ENCODE measurements around the gene SYT3.
"Not testable (repeated sequence)": the region's sequence is repeated elsewhere in the genome, so short reads cannot be mapped to it uniquely, and the experiment has no call there.

Gene SYT3

DNA sequence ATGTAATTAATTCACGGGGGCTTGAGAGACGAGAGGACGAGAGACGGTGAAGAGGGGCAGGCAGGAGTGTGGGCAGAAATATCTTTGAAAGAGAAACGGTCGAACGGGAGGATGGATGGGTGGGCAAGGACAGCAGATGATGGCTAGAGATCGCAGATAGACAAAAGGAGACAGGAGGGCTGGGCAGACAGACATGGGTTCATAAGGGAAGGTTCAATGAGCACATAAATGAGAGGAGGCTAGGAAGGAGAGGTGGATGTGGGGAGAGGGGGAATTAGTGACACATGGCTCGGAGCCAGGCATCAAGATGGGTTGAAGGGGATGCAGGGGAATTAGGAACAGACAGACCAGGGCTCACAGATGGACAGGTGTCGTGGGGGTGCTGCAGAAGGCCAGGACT, 1.1 kb downstream of the SYT3 start:
- DNase-seq (ENCODE audit: low read depth), result no peak

DNA sequence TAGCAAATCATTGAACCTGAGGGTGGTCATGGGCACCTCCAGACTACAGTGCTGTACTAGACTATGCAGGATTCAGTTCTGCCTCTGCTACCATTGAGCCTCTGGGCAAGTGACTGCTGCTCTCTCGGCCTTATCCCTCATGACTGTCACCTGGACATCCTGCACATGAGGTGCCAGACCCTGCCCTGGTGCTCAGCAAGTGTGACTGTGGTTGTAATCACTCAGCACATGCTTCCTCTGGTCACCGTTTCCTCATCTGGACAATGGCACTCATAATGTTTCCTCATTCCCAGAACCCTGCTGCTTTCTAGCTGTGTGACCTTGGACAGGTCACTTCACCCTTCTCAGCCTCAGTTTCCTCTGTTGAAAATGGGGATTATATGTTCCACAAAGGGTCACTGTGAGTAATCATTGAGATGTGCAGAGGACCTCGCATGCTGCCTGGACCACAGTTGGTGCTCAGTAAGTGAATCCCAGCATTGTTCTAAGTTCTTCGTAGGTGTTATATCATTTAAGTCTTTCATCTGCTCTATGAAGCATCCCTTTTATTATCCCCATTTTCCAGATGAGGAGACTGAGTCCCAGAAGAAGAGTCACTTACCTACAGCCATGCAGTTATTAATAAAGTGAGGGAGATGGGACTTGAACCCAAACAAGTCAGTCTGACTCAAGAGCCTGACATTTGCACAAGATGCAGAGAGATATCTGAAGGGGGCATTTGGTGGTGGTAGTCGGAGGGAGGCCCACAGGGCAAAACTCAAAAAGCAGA, 3.2 kb downstream of the SYT3 start:
- no peak for DNase-seq (ENCODE audit: low read depth)

DNA sequence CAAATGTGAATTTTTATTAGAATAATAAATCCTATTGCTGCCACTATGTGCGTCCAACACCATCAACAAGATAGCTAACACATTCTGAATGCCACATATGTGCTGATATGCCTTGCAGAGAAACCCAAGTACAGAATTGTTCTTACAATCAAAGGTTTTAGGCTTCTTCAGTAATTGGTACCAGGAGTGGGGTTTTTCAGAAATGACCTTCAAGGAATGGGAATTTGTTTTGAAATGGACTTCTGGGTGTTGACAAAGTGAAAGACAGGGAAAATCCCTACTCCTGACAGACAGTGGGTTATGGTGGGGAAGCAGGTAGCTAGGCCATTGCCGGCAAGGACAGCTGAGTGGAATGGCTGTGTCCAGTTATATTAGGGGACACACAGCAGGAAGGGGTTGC, 5.7 kb downstream of the SYT3 start:
- DNase-seq (ENCODE audit: low read depth), result no peak

DNA sequence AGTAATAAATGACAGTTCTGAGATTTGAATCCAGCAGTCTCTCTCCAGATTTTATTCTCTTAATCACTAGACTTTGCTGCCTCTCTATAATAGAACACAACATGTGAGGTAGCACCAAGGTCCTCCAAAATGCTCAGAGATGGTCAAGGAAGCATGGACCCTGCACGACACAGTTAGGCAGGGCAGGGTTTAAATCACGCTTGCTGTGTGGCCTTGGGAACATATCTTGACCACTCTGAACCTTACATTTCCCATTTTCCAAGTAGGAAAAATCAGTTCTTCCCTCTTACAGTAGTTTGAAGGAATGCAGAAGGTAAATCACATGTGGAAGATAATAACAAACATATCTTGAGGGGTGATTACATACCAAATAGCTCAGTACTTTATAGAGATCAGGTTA, 6.3 kb downstream of the SYT3 start:
- DNase-seq (ENCODE audit: low read depth), result no peak

- no peak for DNase-seq (ENCODE audit: low read depth)
Observed at GRCh38 chr19:50632151-50632835, 7.4 kb downstream of the SYT3 start.

DNA sequence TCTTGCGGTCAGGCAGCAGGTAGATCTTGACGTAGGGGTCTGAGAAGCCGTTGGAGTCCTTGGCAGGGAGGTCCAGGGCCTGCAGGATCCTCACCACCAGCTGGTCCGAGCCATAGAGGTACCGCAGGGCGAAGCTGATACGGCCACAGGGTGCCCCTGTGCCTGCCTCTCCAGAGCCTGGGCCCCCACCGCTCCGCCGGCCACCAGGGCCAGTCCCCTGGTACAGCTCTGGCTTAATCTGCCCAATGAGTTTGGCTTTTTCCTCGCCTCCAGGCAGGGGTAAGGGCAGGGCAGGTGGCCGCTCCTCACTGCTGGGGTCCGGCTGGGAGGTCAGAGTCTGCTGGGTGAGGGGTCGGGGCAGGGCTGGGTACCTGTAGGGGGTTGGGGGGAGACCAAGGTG, 9.9 kb downstream of the SYT3 start:
- no peak for DNase-seq (ENCODE audit: low read depth)

DNA sequence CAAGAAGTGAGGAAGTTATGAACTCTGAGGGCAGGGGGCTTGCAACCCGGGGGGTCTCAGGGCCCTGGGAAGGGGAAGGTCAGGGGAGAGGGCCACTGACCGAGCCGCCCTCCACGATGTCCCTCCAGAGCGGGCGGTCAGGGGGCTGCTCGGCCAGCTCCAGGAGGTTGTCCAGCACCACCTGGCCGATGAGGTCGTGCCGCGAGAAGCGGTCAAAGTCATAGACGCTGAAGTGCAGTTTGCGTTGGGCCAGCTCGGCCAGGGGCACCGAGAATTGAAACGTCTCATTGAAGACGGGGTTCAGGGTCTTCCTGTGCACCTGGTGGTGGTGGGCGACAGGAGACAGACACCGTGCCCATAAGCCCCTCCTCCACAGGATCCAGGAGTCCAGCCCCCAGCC, 10.5 kb downstream of the SYT3 start:
- no peak for DNase-seq (ENCODE audit: low read depth)

DNA sequence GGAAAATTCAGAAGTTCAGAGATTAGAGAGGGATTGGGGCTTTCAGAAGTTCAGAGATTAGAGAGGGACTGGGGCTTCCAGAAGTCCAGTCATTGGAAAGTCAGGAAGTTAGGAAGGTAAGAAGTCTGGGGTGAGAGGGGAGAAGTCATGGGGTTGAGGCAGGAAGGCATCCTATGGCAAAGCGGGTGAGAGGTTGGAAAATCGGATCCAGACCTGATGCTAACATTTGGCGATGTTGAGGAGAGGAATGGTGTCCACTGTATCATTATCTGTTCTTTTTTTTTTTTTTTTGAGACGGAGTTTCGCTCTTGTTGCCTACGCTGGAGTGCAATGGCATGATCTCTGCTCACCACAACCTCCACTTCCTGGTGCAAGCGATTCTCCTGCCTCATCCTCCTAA, 11.1 kb downstream of the SYT3 start:
- DNase-seq (ENCODE audit: low read depth), result no peak

DNA sequence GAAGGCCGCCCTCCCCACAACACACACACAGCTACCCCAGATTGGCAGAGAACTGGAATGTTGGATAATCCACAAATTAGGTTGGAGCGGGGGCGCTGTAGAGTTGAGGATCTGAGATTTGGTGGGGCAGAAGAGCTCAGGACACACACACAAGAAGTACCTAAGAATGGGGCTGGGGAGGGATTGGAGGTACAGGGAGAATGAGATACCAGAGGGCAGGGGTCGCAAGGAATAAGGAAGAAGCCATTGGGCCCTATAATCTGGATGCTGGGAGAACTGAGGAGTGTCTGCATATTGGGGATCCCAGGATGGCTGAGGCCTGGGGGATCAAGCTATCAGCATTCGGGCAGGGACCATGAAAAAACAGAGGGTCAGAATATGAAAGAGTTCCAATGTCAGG, 11.5 kb downstream of the SYT3 start:
- DNase-seq (ENCODE audit: low read depth), result no peak

DNA sequence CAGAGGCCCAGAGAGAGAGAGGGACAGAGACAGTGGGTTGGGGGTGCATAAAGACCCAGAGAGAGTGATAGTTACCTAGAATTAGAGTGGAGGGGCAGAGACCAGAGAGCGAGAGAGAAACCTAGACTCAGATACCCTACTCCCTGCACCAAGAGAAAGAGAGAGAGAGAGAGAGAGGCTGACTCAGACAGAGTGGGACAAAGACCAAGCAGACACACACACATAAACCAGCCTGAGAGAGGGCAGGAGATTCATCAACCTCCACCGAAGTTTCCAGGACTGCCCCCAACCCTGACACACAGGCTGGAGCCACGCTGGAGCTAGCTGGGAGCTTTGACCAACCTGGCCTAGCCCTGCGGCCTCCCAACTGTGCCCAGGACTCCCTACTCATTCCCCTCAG, 12.9 kb downstream of the SYT3 start:
- no peak for DNase-seq (ENCODE audit: low read depth)

DNA sequence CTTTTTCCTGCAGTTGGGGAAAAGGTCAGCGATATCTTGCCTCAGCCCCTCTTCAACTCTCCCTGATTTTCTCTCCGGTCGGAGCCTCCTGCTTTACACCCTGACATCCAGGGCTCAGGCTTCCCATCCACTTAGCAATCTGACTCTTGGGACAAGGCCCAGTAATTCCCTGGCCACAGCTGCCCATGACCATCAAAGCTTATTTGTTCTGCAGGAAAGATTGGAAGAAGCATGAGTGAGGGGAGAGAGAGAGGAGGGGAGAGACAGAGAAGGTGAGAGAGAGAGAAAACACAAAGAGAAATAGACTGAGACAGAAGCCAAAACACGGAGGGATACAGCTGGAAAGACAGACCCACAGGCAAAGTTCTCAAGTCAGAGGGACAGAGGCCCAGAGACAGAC, 13.7 kb downstream of the SYT3 start:
- no peak for DNase-seq (ENCODE audit: low read depth)

DNA sequence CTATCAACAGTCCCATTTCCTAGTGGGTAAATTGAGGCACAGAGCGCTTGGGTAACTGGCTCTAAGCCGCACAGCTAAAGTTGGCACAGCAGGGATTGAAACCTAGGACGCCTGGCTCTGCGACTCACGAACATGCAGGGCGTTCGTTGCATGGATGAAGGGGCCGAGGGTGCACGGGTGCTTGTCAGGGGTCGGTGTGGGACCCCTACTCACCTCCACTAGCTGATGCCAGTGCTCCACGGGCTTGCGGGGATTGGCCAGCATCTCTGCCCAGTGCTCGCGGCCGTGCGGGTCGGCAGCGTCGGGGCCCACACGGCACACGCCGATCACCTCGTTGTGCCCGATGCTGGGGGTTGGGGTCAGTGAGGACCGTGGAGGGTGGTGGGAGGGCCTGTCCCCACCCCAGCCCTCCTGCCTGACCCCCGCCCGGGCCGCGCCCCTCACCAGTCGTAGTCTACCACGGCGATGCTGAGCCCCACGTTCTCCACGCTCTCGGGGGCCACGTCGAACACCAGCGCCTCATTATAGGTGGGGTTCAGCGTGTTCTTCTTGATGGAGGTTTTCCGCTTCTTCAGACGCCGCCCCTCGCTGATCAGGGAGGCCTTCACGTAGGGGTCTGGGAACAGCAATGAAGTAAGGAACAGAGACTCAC, 14.6 kb downstream of the SYT3 start:
- no peak for DNase-seq (ENCODE audit: low read depth)

DNA sequence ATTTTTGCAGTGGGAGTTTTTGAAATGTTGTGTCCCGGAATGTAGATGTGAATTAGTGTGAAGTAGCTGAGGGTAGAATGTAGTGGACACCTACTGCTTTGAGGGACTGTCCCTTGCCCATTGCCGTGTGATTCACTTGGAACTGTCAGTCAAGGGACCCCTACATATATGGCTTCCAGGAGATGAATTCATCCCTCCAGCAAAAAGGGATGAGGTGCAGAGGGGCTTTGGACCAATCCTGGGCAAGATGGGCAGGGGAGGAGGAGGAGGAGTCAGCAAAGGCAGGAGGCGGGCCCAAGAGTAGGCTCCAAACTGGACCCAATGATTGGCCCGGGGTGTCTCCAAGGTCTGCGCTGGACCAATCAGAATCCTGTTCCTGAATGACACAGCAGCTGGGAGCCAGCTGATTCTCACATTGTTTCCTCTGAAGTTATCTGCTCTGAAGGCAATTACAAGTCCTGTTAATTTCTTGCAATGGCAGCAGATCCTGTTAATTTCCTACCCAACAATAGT, 19.2 kb downstream of the SYT3 start:
- DNase-seq (ENCODE audit: low read depth), result not testable (repeated sequence)

DNA sequence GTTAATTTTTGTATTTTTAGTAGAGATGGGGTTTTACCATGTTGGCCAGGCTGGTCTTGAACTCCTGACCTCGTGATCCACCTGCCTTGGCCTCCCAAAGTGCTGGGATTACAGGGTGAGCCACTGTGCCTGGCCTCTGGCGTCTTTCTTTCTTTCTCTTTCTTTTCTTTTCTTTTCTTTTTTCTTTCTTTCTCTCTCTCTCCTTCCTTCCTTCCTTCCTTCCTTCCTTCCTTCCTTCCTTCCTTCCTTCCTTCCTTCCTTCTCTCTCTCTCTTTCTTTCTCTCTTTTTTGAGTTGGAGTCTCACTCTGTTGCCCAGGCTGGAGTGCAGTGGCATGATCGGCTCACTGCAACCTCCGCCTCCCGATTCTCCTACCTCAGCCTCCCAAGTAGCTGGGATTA, 20.5 kb downstream of the SYT3 start:
- not testable (repeated sequence) for DNase-seq (ENCODE audit: low read depth)

DNA sequence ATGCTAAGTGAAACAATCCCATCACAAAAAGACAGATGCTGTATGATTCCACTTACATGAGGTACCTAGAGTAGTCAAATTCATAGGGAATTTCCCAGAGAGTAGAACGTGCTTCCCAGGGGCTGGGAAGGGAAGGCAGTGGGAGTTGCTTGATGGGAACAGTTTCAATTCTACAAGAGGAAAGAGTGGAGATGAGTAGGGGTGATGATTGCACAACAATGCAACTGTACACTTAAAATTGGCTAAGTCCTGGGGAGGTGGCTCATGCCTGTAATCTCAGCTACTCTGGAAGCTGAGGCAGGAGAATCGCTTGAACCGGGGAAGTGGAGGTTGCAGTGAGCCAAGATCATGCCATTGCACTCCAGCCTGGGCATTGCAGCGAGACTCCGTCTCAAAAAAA, 21.3 kb downstream of the SYT3 start:
- not testable (repeated sequence) for DNase-seq (ENCODE audit: low read depth)

DNA sequence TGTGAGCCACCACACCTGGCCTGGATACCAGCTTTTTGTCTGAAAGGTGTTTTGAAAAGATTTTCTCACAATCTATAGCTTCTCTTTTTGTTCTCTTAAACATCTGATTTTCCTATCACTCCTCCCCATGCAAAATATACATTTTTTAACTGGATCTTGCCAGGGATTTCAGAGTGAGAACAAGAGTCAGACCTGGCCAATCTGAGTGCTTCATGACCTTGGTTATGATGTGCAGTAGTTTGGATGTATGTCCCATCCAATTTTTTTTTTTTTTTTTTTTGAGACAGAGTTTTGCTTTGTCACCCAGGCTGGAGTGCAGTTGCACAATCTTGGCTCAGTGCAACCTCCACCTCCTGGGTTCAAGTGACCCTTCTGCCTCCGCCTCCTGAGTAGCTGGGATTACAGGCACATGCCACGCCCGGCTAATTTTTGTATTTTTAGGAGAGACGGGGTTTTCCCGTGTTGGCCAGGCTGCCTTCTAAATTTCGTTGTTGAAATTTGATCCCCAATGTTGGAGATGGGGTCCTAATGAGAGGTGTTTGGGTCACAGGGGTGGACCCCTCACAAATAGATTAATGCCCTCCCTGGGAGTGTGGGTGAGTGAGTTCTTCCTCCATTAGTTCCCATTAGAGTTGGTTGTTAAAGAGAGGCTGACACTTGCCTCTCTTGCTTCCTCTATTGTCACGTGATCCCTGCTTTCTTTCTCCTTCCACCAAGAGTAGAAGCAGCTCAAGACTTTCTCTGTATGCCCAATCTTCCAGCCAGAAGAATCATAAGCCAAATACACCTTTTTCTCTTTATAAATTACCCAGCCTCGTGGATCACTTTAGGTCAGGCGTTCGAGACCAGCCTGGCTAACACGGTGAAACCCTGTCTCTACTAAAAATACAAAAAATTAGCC, 26.9 kb downstream of the SYT3 start:
- not testable (repeated sequence) for DNase-seq (ENCODE audit: low read depth)

- peak; percentile 58 for DNase-seq (ENCODE audit: low read depth)
Observed at GRCh38 chr19:50607874-50608785, 31.6 kb downstream of the SYT3 start.

GRCh38 chr19:50607388-50607787, 32.3 kb downstream of the SYT3 start:
- DNase-seq (ENCODE audit: low read depth), result no peak

GRCh38 chr19:50606059-50606836, 33.4 kb downstream of the SYT3 start:
- DNase-seq (ENCODE audit: low read depth), result not testable (repeated sequence)

Measured in T follicular helper cell (primary cell).